Neural cell (in vitro differentiated cells): Measurements from ENCODE around the gene ZBED4.

Experiments
- CTCF ChIP-seq: fragments of 450-650 bp; IDR thresholded peaks from 2 replicates; pipeline ENCODE4 v1.5.1; 2014; ENCODE audit warnings: antibody characterized with exemption, mild to moderate bottlenecking, moderate library complexity; ENCODE audit not compliant: poor library complexity, severe bottlenecking
- EZH2 ChIP-seq: fragments of 200-600, 300-800 bp; shearing (Covaris generic), sonication (generic); IDR thresholded peaks from 2 replicates; pipeline ENCODE4 v1.6.1; 2014; ENCODE audit warnings: antibody characterized with exemption, low read length, borderline replicate concordance, mild to moderate bottlenecking; ENCODE audit not compliant: insufficient read depth, poor library complexity, severe bottlenecking
- REST ChIP-seq: IDR thresholded peaks from 2 replicates; pipeline ENCODE4 v1.6.1; 2012; ENCODE audit warnings: borderline replicate concordance

- no peak for TF ChIP-seq CTCF
- TF ChIP-seq EZH2: no peak
- TF ChIP-seq REST: no peak
Measured at GRCh38 chr22:49872347-49872746, 18.7 kb downstream of the ZBED4 start.
